Stimulated activated CD4-positive, alpha-beta T cell treated with anti-CD3 and anti-CD28 coated beads, Interleukin-12 subunit alpha, Interleukin-12 subunit beta, amount 100 ng/mL, for 4 hours (primary cell): ENCODE measurements around the gene ZNF451.

ENCODE experiments used
- DNase-seq: peaks from one replicate; pipeline ENCODE4 v3.0.0-alpha.2; 2020

The ZNF451 gene

GRCh38 chr6:57159127-57159526 is 69.1 kb downstream of the ZNF451 start:
- DNase-seq: no peak

- no peak for DNase-seq
These were observed 72.0 kb downstream of the ZNF451 start for GRCh38 chr6:57162028-57162427.

- no peak for DNase-seq
These were observed 72.5 kb downstream of the ZNF451 start for GRCh38 chr6:57162516-57162915.

GRCh38 chr6:57163956-57164355 is 74.0 kb downstream of the ZNF451 start:
- DNase-seq: no peak

GRCh38 chr6:57165080-57165479 is 75.1 kb downstream of the ZNF451 start:
- DNase-seq: no peak

GRCh38 chr6:57172136-57173055 is 82.4 kb downstream of the ZNF451 start, which contains the start of gene BAG2:
BAG2 (plus strand) TSS chr6:57172326; CDS start chr6:57172698, 372 bp downstream.
- DNase-seq: peak; percentile 87

- DNase-seq: peak; percentile 22
These were observed 83.3 kb downstream of the ZNF451 start for GRCh38 chr6:57173056-57173885.

- no peak for DNase-seq
These were observed 84.0 kb downstream of the ZNF451 start for GRCh38 chr6:57173886-57174510.

- no peak for DNase-seq
These were observed 84.5 kb downstream of the ZNF451 start for GRCh38 chr6:57174511-57174907.

GRCh38 chr6:57177545-57178265 is 87.7 kb downstream of the ZNF451 start:
- DNase-seq: no peak

- DNase-seq: no peak
These were observed 90.6 kb downstream of the ZNF451 start for GRCh38 chr6:57180596-57180995.

GRCh38 chr6:57182017-57182432 is 92.0 kb downstream of the ZNF451 start:
- DNase-seq: no peak

GRCh38 chr6:57183336-57183735 is 93.3 kb downstream of the ZNF451 start:
- no peak for DNase-seq

- no peak for DNase-seq
These were observed 100.2 kb downstream of the ZNF451 start for GRCh38 chr6:57190140-57190539.

GRCh38 chr6:57193177-57193576 is 103.2 kb downstream of the ZNF451 start:
- no peak for DNase-seq

- no peak for DNase-seq
These were observed 105.5 kb downstream of the ZNF451 start for GRCh38 chr6:57195457-57195856.

- no peak for DNase-seq
These were observed 109.1 kb downstream of the ZNF451 start for GRCh38 chr6:57198926-57199636.

- DNase-seq: no peak
These were observed 111.7 kb downstream of the ZNF451 start for GRCh38 chr6:57201718-57202117.

GRCh38 chr6:57205550-57206328 is 115.8 kb downstream of the ZNF451 start:
- DNase-seq: no peak

GRCh38 chr6:57207141-57207540 is 117.2 kb downstream of the ZNF451 start:
- no peak for DNase-seq

GRCh38 chr6:57207872-57208271 is 117.9 kb downstream of the ZNF451 start:
- DNase-seq: no peak
